Myocyte (in vitro differentiated cells): ENCODE results near the gene SCIN. TPM values are rescaled to one million over a fixed set of nuclear protein-coding genes. Genes with fewer than 3 reads are reported as not detected.
"Not testable (repeated sequence)": the region's sequence is repeated elsewhere in the genome, so short reads cannot be mapped to it uniquely, and the experiment has no call there.

Experiments
- DNase-seq: peaks from one replicate; pipeline ENCODE4 v3.0.0-alpha.2; 2012; ENCODE audit warnings: low read depth
- total RNA-seq: library from RNA; depleted of rRNA; stranded (reverse); fragments of >200 nt; gene quantifications from 2 replicates; pipeline ENCODE4 v1.2.3, GENCODE V29; 2014

The SCIN gene
- total RNA-seq, 1 donor from 2014 or later: 1.7 TPM

- no peak for DNase-seq
These were observed 40.4 kb downstream of the SCIN start for GRCh38 chr7:12610899-12611298.

DNA sequence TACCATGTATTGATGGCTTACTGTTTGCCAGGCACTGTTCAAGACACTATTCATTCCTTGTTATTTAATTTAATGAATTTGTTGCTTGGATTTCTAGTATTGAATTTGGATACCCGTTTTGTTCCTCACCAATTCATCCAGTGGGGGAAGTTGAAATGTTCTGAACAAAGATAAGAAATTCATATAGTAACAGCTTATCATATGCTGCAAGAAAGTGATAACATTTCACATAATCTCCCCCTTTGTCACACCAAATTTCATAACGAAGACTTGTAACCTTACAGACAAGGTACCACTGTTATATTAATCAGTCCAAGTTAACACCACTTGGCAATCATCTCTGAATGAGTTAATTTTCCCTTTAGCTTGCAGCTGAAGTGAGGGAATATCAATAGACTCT is 42.1 kb downstream of the SCIN start:
- DNase-seq: no peak

GRCh38 chr7:12619461-12620069 is 49.0 kb downstream of the SCIN start:
- DNase-seq: no peak

DNA sequence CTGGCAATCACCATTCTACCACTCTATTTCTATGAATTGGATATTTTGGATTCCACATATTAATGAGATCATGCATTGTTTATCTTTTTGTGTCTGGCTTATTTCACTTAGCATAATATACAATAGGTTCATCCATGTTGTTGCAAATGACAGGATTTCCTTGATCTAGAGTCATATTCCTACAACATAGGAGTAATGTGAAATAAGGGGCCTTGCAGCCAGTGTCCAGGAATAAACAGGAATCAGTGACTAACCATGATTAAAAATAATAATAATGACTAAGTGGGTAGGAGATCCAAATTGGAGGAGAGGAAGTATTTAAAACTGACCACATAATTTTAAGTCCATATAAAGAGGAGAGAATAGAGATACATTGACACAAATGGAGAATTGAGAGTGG is 49.9 kb downstream of the SCIN start:
- no peak for DNase-seq

GRCh38 chr7:12623223-12623622 is 52.7 kb downstream of the SCIN start:
- DNase-seq: no peak

- DNase-seq: peak; percentile 68
These were observed 53.5 kb downstream of the SCIN start for GRCh38 chr7:12623885-12624498.

- no peak for DNase-seq
These were observed 55.3 kb downstream of the SCIN start for GRCh38 chr7:12625836-12626235.

DNA sequence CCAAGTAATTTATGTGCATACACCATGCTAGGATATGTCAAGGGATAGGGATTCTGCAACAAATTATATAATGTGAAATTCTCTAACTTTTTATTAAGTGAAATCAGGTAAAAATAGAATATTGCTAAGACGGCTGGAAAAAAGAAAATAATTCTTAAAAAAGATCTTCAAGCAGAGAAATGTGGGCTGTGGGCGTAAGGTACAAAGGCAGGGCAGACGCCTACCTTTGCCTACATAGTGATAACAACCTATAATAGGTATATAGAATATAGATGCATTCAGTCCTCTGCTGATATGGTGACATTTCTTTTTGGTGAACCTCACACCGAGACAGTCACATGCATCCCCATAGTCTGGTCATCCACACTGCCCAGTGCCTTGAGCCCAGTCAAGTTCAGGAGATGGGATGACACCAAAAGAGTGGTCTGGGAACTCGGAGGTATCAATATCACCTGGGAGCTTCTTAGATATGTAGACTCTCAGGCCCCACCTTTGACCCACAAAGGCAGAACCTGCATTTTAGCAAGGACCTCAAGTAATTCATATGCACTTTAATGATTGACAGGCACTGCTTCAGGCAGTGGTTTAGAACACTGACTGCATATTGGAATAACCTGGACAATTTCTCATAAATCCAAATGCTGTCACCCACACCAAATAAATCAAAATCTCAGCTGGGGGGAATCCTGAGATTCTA is 59.4 kb downstream of the SCIN start:
- DNase-seq: no peak

DNA sequence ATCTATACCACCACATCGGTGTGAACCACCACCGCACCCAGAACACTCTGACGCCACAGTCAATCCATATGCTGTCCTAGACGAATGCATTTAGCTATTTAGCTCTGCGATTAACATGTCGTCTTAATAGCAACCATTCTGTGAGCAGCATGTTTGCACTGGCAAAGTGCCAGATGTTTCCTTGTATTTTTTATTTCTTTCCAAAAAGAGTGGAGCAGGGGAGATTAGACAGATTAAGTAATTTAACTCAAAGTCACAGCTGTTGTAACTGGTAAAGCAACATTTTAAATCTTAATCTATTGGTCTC is 59.9 kb downstream of the SCIN start:
- DNase-seq: no peak

DNA sequence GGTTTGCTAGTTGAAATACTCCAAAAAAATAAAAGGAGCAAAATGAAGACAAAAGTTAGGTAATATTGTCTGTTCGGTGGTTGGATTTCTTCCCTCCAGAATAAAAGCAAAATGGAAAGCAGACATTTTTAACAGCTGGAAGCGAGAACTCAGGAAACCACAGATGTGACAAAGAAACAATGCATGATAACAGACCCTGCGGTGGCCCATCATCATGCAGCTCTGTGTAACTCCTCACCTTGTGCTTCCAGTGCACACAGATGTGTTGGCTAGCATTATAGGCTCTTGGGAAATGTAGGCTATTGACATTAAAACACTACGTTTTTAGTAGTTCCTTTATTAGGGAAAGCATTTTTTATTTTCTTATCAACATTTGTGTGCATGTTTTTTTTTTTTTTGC is 63.1 kb downstream of the SCIN start:
- DNase-seq: no peak

- no peak for DNase-seq
These were observed 65.3 kb downstream of the SCIN start for GRCh38 chr7:12635830-12636229.

- DNase-seq: no peak
These were observed 66.8 kb downstream of the SCIN start for GRCh38 chr7:12637328-12637727.

DNA sequence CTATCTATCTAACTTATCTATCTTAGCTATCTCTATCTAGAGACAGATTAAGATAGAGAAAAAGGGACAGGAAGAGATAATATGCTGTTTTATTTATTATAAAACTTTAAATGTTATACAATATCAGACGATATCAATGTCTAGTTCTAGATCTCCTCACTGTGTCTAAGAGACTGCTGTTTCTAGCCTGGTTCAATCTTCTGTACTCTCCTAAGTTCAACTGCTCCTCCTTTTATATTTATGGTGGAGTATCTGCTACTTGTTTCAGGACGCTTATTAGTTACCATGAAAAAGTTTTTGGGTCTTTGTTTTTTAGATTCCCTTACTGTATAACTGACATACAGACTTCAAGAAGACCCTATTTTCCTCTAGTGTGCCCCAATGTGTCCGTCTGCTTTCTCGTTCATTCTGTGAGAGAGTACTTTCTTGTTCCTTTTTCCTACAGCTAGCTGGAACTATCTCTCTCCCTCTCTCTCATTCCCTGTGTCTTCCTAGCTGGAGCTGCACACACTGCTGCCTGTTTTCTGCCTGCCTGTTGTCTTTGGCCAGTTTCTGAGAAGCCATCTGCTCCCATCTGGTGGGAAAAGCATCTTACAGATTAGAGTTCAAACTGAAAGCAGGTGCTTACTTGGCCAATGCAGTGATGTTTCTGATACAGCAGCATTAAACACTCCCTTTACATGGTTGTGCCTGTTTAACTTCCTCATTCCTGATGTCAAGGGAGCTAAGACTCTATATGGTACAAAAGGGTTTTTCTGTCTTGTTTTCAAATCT is 67.5 kb downstream of the SCIN start:
- DNase-seq: peak; percentile 32

- DNase-seq: peak; percentile 63
These were observed 68.4 kb downstream of the SCIN start for GRCh38 chr7:12638851-12639456.

DNA sequence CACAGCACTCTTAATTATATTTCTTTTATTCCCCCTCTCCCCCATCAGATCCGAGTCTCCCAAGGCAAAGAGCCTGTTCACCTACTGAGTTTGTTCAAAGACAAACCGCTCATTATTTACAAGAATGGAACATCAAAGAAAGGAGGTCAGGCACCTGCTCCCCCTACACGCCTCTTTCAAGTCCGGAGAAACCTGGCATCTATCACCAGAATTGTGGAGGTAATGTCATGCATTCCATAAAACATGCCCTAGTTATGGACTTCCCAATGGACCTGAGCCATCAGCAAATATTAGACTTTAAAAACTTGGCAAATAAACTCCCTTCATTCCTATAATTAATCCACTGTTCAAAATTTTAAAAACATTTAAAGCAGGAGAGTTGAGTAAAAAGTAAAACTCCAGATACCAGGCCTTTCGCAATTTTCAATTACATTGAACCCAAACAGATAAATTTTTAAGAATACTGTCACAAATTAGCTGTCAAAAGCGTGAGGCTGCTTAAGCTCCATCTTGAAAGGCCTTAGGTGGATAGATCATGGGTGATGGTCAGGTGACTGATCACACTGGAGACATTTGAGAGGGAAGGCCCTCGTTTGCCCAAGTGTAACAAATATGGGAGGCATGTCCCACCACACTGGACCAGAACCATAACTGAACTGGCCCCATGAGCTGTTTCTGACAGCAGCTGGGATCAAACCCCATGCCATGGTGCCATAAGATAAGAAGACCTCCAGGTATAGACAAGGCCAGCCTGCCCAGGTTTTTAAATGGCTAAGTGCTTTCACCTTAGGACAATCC is 70.0 kb downstream of the SCIN start:
- no peak for DNase-seq

DNA sequence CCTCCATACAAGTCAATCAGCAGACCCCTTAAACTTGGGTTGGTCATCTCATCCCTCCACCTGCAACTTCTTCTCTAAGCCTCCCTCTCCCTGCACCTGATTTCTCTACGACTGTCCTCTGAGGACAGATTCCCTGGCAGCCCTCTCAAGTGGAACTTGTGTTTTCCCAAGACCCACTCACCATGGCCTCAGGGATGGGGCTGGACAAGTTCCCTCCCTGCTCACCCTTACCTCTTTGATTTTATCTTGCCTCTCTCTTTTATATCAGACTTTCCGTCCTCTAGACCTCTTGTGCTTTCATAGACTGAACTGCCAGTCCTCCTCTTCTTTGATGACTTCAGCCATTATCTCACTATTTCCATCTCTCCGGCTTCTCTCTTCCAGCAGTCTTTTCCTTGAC is 70.7 kb downstream of the SCIN start:
- no peak for DNase-seq

- no peak for DNase-seq
These were observed 72.0 kb downstream of the SCIN start for GRCh38 chr7:12642508-12642907.

DNA sequence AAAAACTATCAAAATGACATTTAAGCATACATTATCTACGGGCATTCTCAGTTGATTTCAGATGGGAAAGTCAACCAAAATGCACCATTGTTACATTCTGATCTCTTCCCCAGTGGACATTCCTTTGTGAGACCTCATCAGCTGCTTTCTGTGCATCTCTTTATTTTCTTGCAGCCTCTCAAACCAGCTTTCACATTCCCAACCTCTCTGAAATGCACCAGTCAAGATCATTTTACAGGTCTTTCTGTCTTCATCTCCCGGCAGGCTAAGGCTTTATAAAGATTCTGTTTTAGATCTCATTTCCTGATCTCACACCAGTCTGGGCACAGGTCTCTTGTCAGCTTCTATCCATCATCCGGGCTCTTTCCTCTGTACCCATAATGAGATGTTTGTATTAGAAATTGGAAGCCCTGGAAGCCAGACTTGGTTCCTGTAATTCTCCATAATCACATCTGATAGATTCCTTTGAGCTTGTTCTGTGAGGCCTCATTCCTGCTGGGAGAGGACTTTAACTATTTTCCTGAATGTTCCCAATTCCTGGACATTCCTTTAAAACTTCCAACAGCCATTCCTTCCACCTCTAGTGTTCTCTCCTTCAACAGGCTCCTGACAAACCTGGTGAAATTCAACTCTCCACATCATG is 72.6 kb downstream of the SCIN start:
- no peak for DNase-seq

DNA sequence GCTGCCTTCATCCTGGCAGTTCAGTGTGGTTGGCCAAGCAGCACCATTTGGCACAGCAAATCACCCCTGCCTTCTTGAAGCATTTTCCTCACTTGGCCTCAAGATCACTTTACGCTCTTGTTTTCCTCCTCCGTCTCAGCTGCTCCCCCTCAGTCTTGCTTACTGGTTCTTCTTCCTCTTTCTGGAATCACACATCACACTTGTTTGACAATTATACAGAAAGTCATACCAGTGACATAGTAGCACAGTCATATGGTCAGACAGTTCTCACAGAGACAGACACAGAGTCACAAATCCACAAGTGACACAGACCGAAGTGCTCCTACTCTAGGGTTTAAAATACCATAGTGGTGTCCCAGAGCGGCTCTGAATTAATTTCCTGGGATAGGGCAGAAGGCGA is 73.1 kb downstream of the SCIN start:
- no peak for DNase-seq

GRCh38 chr7:12645212-12645611 is 74.7 kb downstream of the SCIN start:
- DNase-seq: not testable (repeated sequence)
